ENCODE results near the gene STX10. TPM values are rescaled to one million over a fixed set of nuclear protein-coding genes. Genes with fewer than 3 reads are reported as not detected.

STX10 gene
- total RNA-seq, 1 donor from 2014 or later = 42.9 TPM

- Mint-ChIP-seq H3K9me3 (ENCODE audit: low read depth) (no peaks in the 10 kb centered on the region), H3K36me3 (ENCODE audit: low read depth) (no peaks in the 10 kb centered on the region), H3K27me3 (ENCODE audit: low read depth) (no peaks in the 10 kb centered on the region), H3K4me1 (ENCODE audit: low read depth) (peaks cover 39% of the 10 kb centered on the region), H3K27ac (ENCODE audit: unreplicated experiment) (no peak overlapping the region), H3K4me3 (ENCODE audit: unreplicated experiment) (no peak overlapping the region)
- no peak for DNase-seq (ENCODE audit: low spot score)
- TF ChIP-seq CTCF (IDR thresholded peaks at IDR 0.05) = no peak
Observed at GRCh38 chr19:13160557-13160956, 10.4 kb upstream of the STX10 start.

- no peak overlapping the region for H3K4me3 Mint-ChIP-seq (ENCODE audit: unreplicated experiment)
Observed at GRCh38 chr19:13159713-13160112, 9.5 kb upstream of the STX10 start.

GRCh38 chr19:13155472-13156359 is 5.5 kb upstream of the STX10 start:
- Mint-ChIP-seq H3K27me3 (ENCODE audit: low read depth) (no peaks in the 10 kb centered on the region), H3K4me3 (ENCODE audit: unreplicated experiment) (peak overlapping the region; percentile 99), H3K9me3 (ENCODE audit: low read depth) (no peaks in the 10 kb centered on the region), H3K36me3 (ENCODE audit: low read depth) (peaks cover 6% of the 10 kb centered on the region), H3K27ac (ENCODE audit: unreplicated experiment) (peak overlapping the region; percentile 93), H3K4me1 (ENCODE audit: low read depth) (peaks cover 16% of the 10 kb centered on the region)
- DNase-seq (ENCODE audit: low spot score) = no peak
- TF ChIP-seq CTCF (IDR thresholded peaks at IDR 0.05) = no peak

More at GRCh38 chr19:13159713-13160112, 9.5 kb upstream of the STX10 start:
- peaks cover 36% of the 10 kb centered on the region for H3K4me1 Mint-ChIP-seq (ENCODE audit: low read depth)
- no peak overlapping the region for H3K27ac Mint-ChIP-seq (ENCODE audit: unreplicated experiment)
- DNase-seq (ENCODE audit: low spot score) = no peak
- TF ChIP-seq CTCF (IDR thresholded peaks at IDR 0.05) = no peak
- no peaks in the 10 kb centered on the region for H3K36me3 Mint-ChIP-seq (ENCODE audit: low read depth)
- H3K27me3 Mint-ChIP-seq (ENCODE audit: low read depth) = no peaks in the 10 kb centered on the region
- no peaks in the 10 kb centered on the region for H3K9me3 Mint-ChIP-seq (ENCODE audit: low read depth)

GRCh38 chr19:13154911-13155471 is 4.8 kb upstream of the STX10 start:
- no peak for DNase-seq (ENCODE audit: low spot score)
- peak overlapping the region; percentile 99 for H3K4me3 Mint-ChIP-seq (ENCODE audit: unreplicated experiment)
- H3K27me3 Mint-ChIP-seq (ENCODE audit: low read depth) = no peaks in the 10 kb centered on the region

More at GRCh38 chr19:13154911-13155471, 4.8 kb upstream of the STX10 start:
- Mint-ChIP-seq H3K36me3 (ENCODE audit: low read depth) (peaks cover 6% of the 10 kb centered on the region), H3K9me3 (ENCODE audit: low read depth) (no peaks in the 10 kb centered on the region), H3K27ac (ENCODE audit: unreplicated experiment) (peak overlapping the region; percentile 93), H3K4me1 (ENCODE audit: low read depth) (peaks cover 16% of the 10 kb centered on the region)
- peak; percentile 52 for TF ChIP-seq CTCF (IDR thresholded peaks at IDR 0.05)

All from chondrocyte (in vitro differentiated cells).